ENCODE measurements around the gene EIF1AY.

DNA sequence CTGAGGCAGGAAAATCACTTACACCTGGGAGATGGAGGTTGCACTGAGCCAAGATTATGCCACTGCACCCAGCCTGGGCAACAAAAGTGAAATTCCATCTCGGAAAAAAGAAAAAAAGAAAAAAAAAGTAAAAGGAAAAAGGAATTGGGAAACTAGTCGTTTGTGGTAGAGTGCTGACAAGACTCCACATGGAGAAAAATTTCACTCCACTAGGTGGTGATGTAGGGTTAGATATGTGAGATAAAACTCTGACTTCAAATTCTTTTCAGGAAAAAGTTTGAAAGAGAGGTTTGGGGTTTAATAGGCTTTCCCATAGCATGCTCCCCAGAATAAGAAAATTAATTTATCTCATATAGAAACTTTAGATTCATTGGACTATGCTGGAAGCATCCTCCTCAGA lies 16.9 kb upstream of the EIF1AY start:
- no peak for TF ChIP-seq GATA3 (IDR thresholded peaks at IDR 0.05; ENCODE audit: low read depth, low read length)
- no peak for TF ChIP-seq GATA2 (IDR thresholded peaks at IDR 0.05; ENCODE audit: low read depth, low read length)
